ENCODE data around the gene SLC34A1. TPM values are rescaled to one million over a fixed set of nuclear protein-coding genes. Genes with fewer than 3 reads are reported as not detected.
A peak's percentile ranks its signal among the peaks of the same experiment; 100 is the strongest.

Gene SLC34A1
- total and polyA plus RNA-seq, 4 donors: 0.23 to 1.0 (median 0.47) TPM

DNA sequence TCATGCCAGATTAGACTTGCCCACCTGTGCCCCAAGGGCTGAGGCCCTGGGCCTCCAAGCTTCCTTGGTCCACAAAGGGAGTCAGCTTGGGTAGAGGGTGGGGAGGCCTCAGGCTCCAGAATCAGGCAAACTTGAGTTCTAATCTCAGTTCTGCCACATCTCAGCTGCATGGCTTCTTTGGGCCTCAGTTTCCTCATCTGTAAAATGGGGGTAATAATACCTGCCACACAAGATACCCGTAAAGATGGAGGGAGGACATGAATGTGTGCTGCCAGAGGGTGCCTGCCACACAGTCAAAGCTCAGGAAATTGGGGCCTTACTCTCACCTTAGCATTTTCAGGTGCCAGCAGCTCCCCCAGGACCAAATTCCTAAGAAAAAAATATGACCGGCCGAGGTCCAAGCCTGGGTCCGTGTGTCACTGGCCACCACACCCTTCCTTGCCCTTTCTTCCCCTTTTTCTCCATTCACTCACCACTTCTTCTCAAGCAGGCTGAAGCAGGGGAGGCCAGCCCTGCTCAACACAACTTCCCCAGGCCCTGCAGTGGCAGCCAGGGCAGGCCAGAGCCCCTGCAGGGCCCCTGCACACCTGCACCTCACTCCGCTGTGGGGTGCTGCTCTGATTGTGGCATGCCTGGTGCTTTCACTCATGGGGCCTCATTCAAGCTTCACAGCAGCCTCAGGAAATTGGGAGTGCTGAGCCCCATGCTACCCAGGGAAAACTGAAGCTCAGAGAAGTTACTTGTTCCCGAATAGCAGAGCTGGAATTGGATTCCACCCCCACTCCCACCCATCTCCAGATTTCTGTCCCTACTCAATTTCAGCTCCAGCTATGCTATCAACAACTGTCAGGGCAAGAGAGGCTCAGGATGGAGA, 22.6 kb upstream of the SLC34A1 start:
- TF ChIP-seq, protein P1, sequence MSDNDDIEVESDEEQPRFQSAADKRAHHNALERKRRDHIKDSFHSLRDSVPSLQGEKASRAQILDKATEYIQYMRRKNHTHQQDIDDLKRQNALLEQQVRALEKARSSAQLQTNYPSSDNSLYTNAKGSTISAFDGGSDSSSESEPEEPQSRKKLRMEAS (IDR thresholded peaks at IDR 0.05): no peak
- TF ChIP-seq HNF4G (IDR thresholded peaks at IDR 0.05) (no peak), HNF4A (conservative IDR thresholded peaks at IDR 0.05) (no peak), FOXA1 (IDR thresholded peaks at IDR 0.05) (no peak)
- TF ChIP-seq, protein P2, sequence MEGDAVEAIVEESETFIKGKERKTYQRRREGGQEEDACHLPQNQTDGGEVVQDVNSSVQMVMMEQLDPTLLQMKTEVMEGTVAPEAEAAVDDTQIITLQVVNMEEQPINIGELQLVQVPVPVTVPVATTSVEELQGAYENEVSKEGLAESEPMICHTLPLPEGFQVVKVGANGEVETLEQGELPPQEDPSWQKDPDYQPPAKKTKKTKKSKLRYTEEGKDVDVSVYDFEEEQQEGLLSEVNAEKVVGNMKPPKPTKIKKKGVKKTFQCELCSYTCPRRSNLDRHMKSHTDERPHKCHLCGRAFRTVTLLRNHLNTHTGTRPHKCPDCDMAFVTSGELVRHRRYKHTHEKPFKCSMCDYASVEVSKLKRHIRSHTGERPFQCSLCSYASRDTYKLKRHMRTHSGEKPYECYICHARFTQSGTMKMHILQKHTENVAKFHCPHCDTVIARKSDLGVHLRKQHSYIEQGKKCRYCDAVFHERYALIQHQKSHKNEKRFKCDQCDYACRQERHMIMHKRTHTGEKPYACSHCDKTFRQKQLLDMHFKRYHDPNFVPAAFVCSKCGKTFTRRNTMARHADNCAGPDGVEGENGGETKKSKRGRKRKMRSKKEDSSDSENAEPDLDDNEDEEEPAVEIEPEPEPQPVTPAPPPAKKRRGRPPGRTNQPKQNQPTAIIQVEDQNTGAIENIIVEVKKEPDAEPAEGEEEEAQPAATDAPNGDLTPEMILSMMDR (IDR thresholded peaks at IDR 0.05; ENCODE audit: low read depth, low read length, missing input control): no peak
- H3K27ac ChIP-seq (ENCODE audit: low read depth in 1 of 2, low read length in 2 of 2): peak overlapping the region; percentile 78 to 89
- H3K9ac ChIP-seq (ENCODE audit: low read depth in 1 of 2, low read length in 2 of 2): no peak overlapping the region
- 74% methylated on average over 6 of the region's 6 CpGs for WGBS
- H3K36me3 ChIP-seq (ENCODE audit: control insufficient read depth in 4 of 4, insufficient read depth in 3 of 4, low read depth in 1 of 4, low read length in 3 of 4): no peaks in the 10 kb centered on the region
- peaks cover 22 to 78% (median 68%) of the 10 kb centered on the region in 4 donors for H3K4me1 ChIP-seq (ENCODE audit: control insufficient read depth in 4 of 4, insufficient read depth in 4 of 4, low read length in 3 of 4)
- no peak overlapping the region for H3K4me3 ChIP-seq (ENCODE audit: low read depth in 1 of 3, low read length in 3 of 3)
- no peaks in the 10 kb centered on the region for H3K9me3 ChIP-seq (ENCODE audit: control insufficient read depth in 4 of 4, low read length in 3 of 4)
- H3K27me3 ChIP-seq (ENCODE audit: control insufficient read depth in 4 of 4, insufficient read depth in 4 of 4, low read length in 3 of 4): no peaks in the 10 kb centered on the region
- peak; percentile 29 for DNase-seq (ENCODE audit: low spot score)

DNA sequence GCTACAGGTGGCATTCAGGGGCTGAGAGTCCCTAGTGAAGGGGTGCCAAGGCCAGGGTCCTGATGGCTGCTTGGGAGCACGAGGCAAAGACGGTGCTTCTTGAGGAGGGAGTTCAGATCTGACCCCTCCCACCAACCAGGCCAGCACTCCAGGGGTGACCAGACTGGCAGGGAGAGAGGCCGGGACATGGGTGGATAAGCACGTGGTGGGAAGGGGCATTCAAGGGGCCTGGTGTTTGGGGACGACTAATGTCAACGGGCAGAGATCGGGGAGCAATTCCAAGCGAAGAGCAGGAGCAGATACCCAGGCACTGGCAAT, 22.0 kb upstream of the SLC34A1 start:
- peaks cover 23 to 73% (median 65%) of the 10 kb centered on the region in 4 donors for H3K4me1 ChIP-seq (ENCODE audit: control insufficient read depth in 4 of 4, insufficient read depth in 4 of 4, low read length in 3 of 4)
- no peaks in the 10 kb centered on the region for H3K27me3 ChIP-seq (ENCODE audit: control insufficient read depth in 4 of 4, insufficient read depth in 4 of 4, low read length in 3 of 4)
- TF ChIP-seq JUND (IDR thresholded peaks at IDR 0.05) (no peak), RXRA (IDR thresholded peaks at IDR 0.05) (no peak), TAF1 (conservative IDR thresholded peaks at IDR 0.05) (no peak), NR2F2 (IDR thresholded peaks at IDR 0.05) (no peak), EGR1 (IDR thresholded peaks at IDR 0.05; ENCODE audit: low read depth in 2 of 2) (no peak)
- TF ChIP-seq, protein P2 (IDR thresholded peaks at IDR 0.05; ENCODE audit: low read depth, low read length, missing input control): no peak
- peak overlapping the region; percentile 78 to 89 for H3K27ac ChIP-seq (ENCODE audit: low read depth in 1 of 2, low read length in 2 of 2)
- DNase-seq (ENCODE audit: low spot score): peak; percentile 30
- 72% methylated on average over 8 of the region's 8 CpGs for WGBS
- H3K9me3 ChIP-seq (ENCODE audit: control insufficient read depth in 4 of 4, low read length in 3 of 4): no peaks in the 10 kb centered on the region
- no peak overlapping the region for H3K9ac ChIP-seq (ENCODE audit: low read depth in 1 of 2, low read length in 2 of 2)
- H3K4me3 ChIP-seq (ENCODE audit: low read depth in 1 of 3, low read length in 3 of 3): no peak overlapping the region
- H3K36me3 ChIP-seq (ENCODE audit: control insufficient read depth in 4 of 4, insufficient read depth in 3 of 4, low read depth in 1 of 4, low read length in 3 of 4): no peaks in the 10 kb centered on the region

DNA sequence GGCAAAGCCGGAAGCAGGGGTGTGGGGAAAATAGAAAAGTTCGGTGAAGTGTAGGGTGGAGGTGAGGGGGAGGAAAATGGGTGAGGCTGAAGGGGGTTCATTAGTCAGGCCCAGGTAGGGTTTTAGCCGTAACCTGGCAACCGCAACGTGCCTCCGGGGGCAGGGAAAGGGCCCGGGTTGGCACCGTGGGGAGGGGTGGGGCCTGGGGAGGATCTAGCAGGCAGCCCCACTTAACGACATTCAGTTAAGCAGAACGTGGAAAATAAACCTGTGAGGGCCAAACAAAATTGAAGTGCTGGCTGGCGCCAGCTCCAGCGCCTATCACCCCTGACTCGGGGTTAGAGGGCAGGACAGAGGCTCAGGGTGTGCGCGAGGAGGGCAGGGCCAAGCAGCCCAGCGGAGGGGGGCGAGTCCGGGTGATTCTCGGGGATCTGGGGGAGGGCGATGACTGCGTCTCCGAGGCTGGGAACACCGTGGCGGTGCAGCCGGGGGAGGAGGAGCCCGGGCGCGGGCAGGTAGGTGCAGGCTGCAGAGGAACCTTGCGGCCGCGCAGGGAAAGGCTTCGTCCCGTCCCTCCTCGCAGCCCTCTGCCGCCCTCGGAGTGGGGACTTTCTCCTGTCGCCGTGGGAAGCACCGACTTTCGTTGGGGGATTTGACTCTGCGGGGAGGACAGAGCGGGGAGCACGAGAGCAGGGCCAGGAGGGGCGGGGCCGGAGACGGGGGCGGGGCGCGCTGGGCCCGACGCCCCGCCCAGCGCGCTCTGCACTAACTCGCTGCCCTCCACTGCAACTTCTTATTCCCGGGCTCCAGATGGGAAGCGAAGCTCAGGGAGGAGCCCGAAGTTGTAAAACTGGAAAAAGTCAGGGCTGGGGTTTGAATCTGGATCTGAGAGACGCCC, 21.4 kb upstream of the SLC34A1 start:
- peaks cover 28 to 73% (median 65%) of the 10 kb centered on the region in 4 donors for H3K4me1 ChIP-seq (ENCODE audit: control insufficient read depth in 4 of 4, insufficient read depth in 4 of 4, low read length in 3 of 4)
- WGBS: 5% methylated on average over 59 of the region's 59 CpGs
- H3K4me3 ChIP-seq (ENCODE audit: low read depth in 1 of 3, low read length in 3 of 3): peak overlapping the region; percentile 50 to 66 (median 50)
- H3K27ac ChIP-seq (ENCODE audit: low read depth in 1 of 2, low read length in 2 of 2): peak overlapping the region; percentile 78 to 89
- no peaks in the 10 kb centered on the region for H3K36me3 ChIP-seq (ENCODE audit: control insufficient read depth in 4 of 4, insufficient read depth in 3 of 4, low read depth in 1 of 4, low read length in 3 of 4)
- no peaks in the 10 kb centered on the region for H3K9me3 ChIP-seq (ENCODE audit: control insufficient read depth in 4 of 4, low read length in 3 of 4)
- peak overlapping the region; percentile 29 to 37 for H3K9ac ChIP-seq (ENCODE audit: low read depth in 1 of 2, low read length in 2 of 2)
- no peaks in the 10 kb centered on the region for H3K27me3 ChIP-seq (ENCODE audit: control insufficient read depth in 4 of 4, insufficient read depth in 4 of 4, low read length in 3 of 4)
- peak; percentile 84 for DNase-seq (ENCODE audit: low spot score)
- peak; percentile 30 for TF ChIP-seq YY1 (IDR thresholded peaks at IDR 0.05)
- TF ChIP-seq HNF4A (conservative IDR thresholded peaks at IDR 0.05): peak; percentile 57 to 60
- no peak for TF ChIP-seq EGR1 (IDR thresholded peaks at IDR 0.05; ENCODE audit: low read depth in 2 of 2)
- TF ChIP-seq, protein P1 (IDR thresholded peaks at IDR 0.05): no peak
- TF ChIP-seq FOXA1 (IDR thresholded peaks at IDR 0.05): no peak
- TF ChIP-seq RXRA (IDR thresholded peaks at IDR 0.05): peak; percentile 23 to 43
- TF ChIP-seq SP1 (IDR thresholded peaks at IDR 0.05): peak; percentile 52
